Activated CD4-positive, alpha-beta T cell treated with anti-CD3 and anti-CD28 coated beads, Interleukin-2, amount 50 U/mL, for 4 hours (primary cell): Measurements from ENCODE around the gene CYTH4.

Experiments used
- DNase-seq, 2 experiments: peaks; one replicate each; pipeline ENCODE4 v3.0.0-alpha.2; 2020

CYTH4 gene

GRCh38 chr22:37353839-37354238 lies 71.5 kb downstream of the CYTH4 start:
- no peak for DNase-seq

- no peak for DNase-seq
Observed at GRCh38 chr22:37354261-37354660, 72.0 kb downstream of the CYTH4 start.

- no peak for DNase-seq
Observed at GRCh38 chr22:37354670-37355069, 72.4 kb downstream of the CYTH4 start.

- DNase-seq, result no peak
Observed at GRCh38 chr22:37355174-37355573, 72.9 kb downstream of the CYTH4 start.

- DNase-seq, result no peak
Observed at GRCh38 chr22:37356922-37357321, 74.6 kb downstream of the CYTH4 start.

GRCh38 chr22:37357446-37358075 lies 75.3 kb downstream of the CYTH4 start:
- no peak for DNase-seq

- DNase-seq, result no peak
Observed at GRCh38 chr22:37358386-37358785, 76.1 kb downstream of the CYTH4 start.

GRCh38 chr22:37358917-37359316 lies 76.6 kb downstream of the CYTH4 start:
- no peak for DNase-seq

- no peak for DNase-seq
Observed at GRCh38 chr22:37362621-37363020, 80.3 kb downstream of the CYTH4 start.

GRCh38 chr22:37363261-37363992 lies 81.1 kb downstream of the CYTH4 start:
- no peak for DNase-seq
